ENCODE data around the gene BARHL1.

The BARHL1 gene

GRCh38 chr9:132546148-132547051 lies 36.0 kb upstream of the BARHL1 start:
- Histone ChIP-seq H3K9me3 (no peaks in the 10 kb centered on the region), H3K27me3 (peaks cover 0 to 44% of the 10 kb centered on the region in 2 donors), H3K36me3 (no peaks in the 10 kb centered on the region), H3K4me3 (no peak overlapping the region), H3K27ac (no peak overlapping the region), H3K4me1 (peaks cover 0 to 5% (median 2%) of the 10 kb centered on the region in 4 donors)
- DNase-seq, result no peak
- intact Hi-C loops (cut with DNase I; ENCODE audit: low total_unique reads), result no loop called here
- TF ChIP-seq CTCF (IDR thresholded peaks at IDR 0.05), result no peak

GRCh38 chr9:132547052-132547431 lies 35.4 kb upstream of the BARHL1 start:
- Histone ChIP-seq H3K4me3 (no peak overlapping the region), H3K36me3 (no peaks in the 10 kb centered on the region), H3K27ac (no peak overlapping the region), H3K4me1 (peaks cover 0 to 5% (median 2%) of the 10 kb centered on the region in 4 donors), H3K9me3 (no peaks in the 10 kb centered on the region), H3K27me3 (peaks cover 0 to 51% of the 10 kb centered on the region in 2 donors)
- no peak for DNase-seq
- TF ChIP-seq CTCF (IDR thresholded peaks at IDR 0.05), result no peak
- intact Hi-C loops (cut with DNase I; ENCODE audit: low total_unique reads), result no loop called here

GRCh38 chr9:132547436-132547835 lies 35.0 kb upstream of the BARHL1 start:
- intact Hi-C loops (cut with DNase I; ENCODE audit: low total_unique reads), result no loop called here
- Histone ChIP-seq H3K4me1 (peaks cover 0 to 5% (median 2%) of the 10 kb centered on the region in 4 donors), H3K4me3 (no peak overlapping the region), H3K27me3 (peaks cover 0 to 51% of the 10 kb centered on the region in 2 donors), H3K9me3 (no peaks in the 10 kb centered on the region), H3K27ac (no peak overlapping the region), H3K36me3 (no peaks in the 10 kb centered on the region)
- TF ChIP-seq CTCF (IDR thresholded peaks at IDR 0.05), result no peak
- DNase-seq, result no peak

- Histone ChIP-seq H3K36me3 (no peaks in the 10 kb centered on the region), H3K4me1 (peaks cover 0 to 5% (median 2%) of the 10 kb centered on the region in 4 donors), H3K27me3 (peaks cover 0 to 50% of the 10 kb centered on the region in 2 donors), H3K27ac (no peak overlapping the region), H3K9me3 (no peaks in the 10 kb centered on the region), H3K4me3 (no peak overlapping the region)
- no peak for TF ChIP-seq CTCF (IDR thresholded peaks at IDR 0.05)
- DNase-seq, result no peak
- intact Hi-C loops (cut with DNase I; ENCODE audit: low total_unique reads), result no loop called here
Observed at GRCh38 chr9:132547976-132548730, 34.3 kb upstream of the BARHL1 start.

- Histone ChIP-seq H3K4me3 (no peak overlapping the region), H3K27ac (no peak overlapping the region), H3K4me1 (peaks cover 0 to 5% (median 2%) of the 10 kb centered on the region in 4 donors), H3K36me3 (no peaks in the 10 kb centered on the region), H3K9me3 (no peaks in the 10 kb centered on the region), H3K27me3 (peaks cover 0 to 49% of the 10 kb centered on the region in 2 donors)
- DNase-seq, result no peak
- no peak for TF ChIP-seq CTCF (IDR thresholded peaks at IDR 0.05)
- intact Hi-C loops (cut with DNase I; ENCODE audit: low total_unique reads), result no loop called here
Observed at GRCh38 chr9:132548751-132549640, 33.4 kb upstream of the BARHL1 start.

Measured in tibial artery (tissue), 4 donors.